HG03521 (cell line): ENCODE measurements around the gene MTURN.

ENCODE experiments used
- ATAC-seq: cut with Tn5 transposase; IDR thresholded peaks from one replicate; pipeline ENCODE4 v1.9.1; 2021; ENCODE audit warnings: mild to moderate bottlenecking, moderate library complexity; ENCODE audit not compliant: unreplicated experiment

MTURN gene

DNA sequence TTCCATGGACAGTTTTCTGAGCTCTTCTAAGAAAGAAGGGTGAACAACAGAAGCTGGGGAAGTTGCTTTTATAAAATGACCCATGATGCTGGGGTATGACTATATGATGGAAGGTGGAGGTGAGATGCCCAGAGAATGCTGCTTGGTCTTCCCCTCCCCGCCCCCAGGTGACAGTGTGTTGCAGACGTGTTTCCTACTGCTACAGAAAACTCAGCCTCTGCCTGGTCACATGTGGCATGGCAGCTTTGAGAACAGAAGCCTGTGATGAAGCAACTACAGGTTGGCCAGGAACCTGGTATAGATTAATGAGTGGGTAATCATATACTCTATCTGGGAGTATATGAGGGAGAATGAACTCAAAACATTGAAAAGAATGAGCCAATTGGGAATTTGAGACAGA lies 67.1 kb downstream of the MTURN start:
- ATAC-seq = no peak

DNA sequence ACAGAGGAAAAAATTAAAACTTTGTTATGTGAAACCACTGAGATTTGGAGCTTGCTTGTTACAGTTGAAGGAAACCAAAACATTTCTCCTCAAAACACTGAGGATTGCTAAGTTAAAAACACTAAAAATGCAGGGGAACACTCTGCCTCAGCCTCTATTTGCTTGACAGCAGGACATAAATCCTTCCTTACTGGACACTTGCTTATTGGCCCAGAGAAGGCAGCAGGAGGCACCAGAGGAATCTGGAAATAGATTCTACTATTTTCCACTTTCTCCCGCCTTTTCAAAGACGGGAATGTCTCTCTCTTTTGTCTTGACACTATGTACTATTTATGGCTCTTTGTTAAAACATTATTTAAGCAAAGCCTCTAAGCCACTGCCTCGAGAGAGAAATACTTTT lies 67.9 kb downstream of the MTURN start:
- no peak for ATAC-seq

DNA sequence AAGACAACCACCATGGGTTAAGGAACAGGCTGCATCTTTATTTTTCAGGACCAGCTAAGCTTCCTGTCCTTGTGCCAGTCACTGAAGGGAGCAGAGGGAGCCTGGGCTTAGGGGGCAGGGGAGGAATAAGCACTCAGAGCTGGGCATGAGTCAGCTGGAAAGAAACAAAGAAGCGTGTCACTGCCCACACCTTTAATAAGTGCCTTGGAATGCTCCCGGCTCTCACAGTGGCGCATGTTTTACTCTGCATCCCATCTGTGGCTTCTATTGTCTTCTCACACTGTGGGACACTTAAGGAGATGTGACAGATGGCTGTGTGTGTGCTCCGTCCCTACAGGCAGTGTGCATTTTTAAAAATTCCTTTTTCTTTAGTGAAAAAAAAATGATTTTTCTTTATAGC lies 71.7 kb downstream of the MTURN start:
- ATAC-seq = no peak

DNA sequence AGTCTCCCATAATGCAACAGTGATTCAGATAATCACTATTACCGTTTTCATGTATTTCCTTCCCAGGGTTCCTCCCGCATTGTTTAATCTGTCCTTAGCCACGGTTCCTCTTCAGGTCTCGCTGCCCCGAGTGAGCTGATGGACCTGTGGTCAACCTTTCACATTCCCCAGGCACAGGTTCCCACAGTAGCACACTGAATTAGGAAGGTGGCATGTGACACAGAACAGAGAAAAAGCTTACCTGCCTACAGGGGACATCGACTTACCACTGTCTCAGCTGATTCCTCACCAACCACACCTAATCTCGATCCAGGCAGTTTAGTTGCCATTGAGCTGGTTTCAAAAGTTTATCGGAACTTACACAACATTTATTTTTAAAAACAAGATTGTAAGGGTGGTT lies 72.2 kb downstream of the MTURN start:
- no peak for ATAC-seq

DNA sequence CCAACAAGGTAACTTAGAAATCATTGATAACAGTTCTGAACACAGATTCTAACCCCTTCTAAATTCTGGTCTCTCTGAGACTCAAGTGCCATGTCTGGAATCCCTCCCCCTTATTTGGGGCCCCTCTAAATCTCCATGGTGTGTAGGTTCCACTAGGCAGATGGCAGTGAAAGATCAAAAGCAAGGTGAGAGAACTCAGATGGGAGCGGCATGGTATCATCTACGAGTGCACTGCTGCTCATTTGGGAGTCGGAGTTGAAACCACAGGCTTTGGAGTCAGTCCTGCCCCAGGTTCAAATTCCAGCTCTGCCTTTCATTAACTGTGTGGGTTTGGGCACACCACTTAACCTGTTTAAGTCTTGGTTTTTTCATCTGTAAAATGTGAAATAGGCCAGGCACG lies 72.6 kb downstream of the MTURN start:
- no peak for ATAC-seq

DNA sequence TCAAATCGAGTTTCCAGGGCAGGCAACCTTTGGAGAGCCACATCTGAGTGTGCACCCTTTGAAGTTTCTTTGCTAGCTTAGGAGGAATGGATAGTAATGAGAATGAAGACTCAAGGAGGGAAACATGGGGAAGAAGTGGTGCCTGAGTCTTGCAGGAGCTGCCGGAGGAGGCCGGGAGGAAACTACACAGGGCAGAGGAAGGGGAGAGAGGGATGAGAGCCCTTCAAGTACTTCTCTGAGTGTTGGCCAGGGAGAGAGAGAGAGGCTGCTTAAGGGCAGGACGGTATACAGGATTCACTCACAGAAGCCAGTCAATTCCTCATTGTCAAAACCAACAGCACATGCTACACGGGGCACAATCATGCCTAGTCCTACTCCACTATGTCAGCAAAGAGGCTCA lies 75.2 kb downstream of the MTURN start:
- ATAC-seq = no peak
